Renal cortex interstitium (tissue), 11 donors: ENCODE results near the gene PPM1H. TPM values are rescaled to one million over a fixed set of nuclear protein-coding genes. Genes with fewer than 3 reads are reported as not detected.

Experiments used
- DNase-seq, 11 donors: peaks; one replicate each; pipeline ENCODE4 v3.0.0-alpha.2; 2013; ENCODE audit warnings: low read depth in 9 of 11, low spot score in 4 of 11; ENCODE audit errors: extremely low read depth in 1 of 11
- polyA plus RNA-seq, 3 donors: library from polyadenylated mRNA; unstranded; fragments of 120-200 nt; gene quantifications; one replicate each; pipeline ENCODE4 v1.2.1, GENCODE V29; 2013; ENCODE audit not compliant: insufficient read length in 3 of 3

Gene PPM1H
- polyA plus RNA-seq, 3 donors = 26.9 to 30.2 (median 27.1) TPM

DNA sequence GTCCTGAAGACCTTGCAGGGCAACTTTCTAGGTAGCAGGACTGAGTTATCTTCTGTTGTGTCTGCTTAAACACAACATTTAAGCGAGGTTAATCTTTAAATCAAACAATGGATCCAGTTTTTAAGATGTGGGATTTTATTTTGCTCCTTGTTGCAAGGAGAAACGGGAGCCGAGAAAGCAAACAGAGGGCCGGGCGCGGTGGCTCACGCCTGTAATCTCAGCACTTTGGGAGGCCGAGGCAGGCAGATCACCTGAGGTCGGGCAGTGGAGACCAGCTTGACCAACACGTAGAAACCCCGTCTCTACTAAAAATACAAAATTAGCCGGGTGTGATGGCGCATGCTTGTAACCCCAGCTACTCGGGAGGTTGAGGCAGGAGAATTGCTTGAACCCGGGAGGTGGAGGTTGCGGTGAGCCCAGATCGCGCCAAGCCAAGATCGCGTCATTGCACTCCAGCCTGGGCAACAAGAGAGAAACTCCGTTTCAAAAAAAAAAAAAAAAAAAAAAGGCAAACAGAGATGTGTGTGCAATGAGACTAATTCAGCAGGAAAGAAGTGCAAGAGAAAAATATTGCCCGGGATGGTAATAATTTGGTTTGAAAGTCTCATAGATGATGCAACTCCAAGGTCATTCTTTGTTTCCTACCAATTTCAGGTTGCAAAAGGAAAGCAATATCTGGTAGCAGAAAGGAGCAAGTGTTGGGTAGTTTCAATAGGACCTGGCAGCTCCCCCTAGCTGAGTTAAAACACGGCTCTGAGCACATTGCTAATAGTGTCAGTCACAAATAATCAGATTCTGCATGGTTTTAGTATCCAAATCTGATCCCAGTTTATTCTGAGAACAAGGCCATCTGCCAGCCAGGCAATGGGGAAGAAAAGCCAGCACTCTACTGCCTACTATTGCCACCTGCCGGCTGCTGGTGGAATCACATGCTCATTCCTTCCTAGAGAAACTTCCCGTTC, 141.4 kb downstream of the PPM1H start:
- DNase-seq = peak; percentile 47 to 85 (median 75)

- DNase-seq = no peak
Observed at GRCh38 chr12:62792236-62792870, 142.6 kb downstream of the PPM1H start.

DNA sequence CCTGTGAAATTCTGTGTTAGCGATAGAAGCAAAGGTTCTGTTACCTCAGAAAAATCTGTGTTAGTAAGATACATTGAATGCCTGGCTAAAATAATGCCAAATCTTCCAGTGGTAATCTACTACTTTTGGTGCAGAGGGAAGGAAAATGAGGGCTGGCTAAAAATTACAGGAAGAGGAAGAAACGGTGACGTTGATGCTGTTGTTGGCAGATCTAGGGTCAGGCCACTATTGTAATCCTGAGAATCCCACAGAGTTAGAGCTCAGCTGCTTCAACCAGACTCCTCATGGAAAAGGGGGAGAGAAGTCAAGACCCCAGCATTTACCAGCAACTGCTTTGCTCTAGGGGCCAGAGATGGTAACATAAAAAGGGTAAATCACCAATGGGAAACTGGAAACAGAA, 145.1 kb downstream of the PPM1H start:
- no peak for DNase-seq

DNA sequence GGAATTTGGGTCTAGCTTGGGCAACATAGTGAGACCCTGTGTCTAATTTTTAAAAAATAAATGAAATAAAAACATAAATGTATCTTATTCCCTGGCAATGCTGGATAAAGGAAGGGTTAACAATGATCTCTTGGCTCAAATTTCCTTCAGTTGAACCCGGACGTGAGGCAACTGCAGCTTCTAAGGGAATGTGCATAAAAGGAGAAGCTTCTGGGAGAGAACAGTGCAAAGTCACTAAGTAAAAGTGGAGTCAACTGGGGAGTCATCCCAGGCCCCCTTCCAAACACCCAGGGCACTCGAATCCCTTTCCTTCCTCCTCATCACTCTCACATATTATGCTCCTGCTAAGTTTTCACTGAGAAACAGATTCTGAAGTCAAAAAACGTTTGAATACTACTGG, 147.3 kb downstream of the PPM1H start:
- peak in 1 of 11 donors; percentile 10 for DNase-seq

DNA sequence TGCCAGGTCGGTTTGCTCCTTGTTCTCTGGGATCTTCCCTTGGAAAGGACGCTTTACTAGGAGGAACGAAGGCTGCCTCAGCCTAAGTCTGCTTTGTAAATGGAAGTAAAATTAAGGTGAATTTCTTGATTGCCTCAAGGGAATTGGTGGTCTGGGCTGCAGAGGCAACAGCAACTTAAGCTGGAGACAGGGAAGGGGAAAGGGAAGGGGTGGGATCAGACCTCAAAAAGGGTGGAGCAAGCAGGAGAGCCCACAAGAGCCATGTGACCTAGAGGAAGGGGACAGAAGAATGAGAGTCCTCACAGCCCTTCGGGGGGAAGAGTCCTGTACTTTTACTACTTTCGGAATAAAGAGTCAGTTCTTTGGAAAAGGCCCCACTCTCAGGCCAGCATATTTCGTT, 147.9 kb downstream of the PPM1H start:
- no peak for DNase-seq

GRCh38 chr12:62785941-62786559, 148.9 kb downstream of the PPM1H start:
- DNase-seq = peak in 6 of 11 donors; percentile 8 to 51 (median 35)

- no peak for DNase-seq
Observed at GRCh38 chr12:62784576-62784975, 150.4 kb downstream of the PPM1H start.

GRCh38 chr12:62783881-62784280, 151.1 kb downstream of the PPM1H start:
- no peak for DNase-seq

DNA sequence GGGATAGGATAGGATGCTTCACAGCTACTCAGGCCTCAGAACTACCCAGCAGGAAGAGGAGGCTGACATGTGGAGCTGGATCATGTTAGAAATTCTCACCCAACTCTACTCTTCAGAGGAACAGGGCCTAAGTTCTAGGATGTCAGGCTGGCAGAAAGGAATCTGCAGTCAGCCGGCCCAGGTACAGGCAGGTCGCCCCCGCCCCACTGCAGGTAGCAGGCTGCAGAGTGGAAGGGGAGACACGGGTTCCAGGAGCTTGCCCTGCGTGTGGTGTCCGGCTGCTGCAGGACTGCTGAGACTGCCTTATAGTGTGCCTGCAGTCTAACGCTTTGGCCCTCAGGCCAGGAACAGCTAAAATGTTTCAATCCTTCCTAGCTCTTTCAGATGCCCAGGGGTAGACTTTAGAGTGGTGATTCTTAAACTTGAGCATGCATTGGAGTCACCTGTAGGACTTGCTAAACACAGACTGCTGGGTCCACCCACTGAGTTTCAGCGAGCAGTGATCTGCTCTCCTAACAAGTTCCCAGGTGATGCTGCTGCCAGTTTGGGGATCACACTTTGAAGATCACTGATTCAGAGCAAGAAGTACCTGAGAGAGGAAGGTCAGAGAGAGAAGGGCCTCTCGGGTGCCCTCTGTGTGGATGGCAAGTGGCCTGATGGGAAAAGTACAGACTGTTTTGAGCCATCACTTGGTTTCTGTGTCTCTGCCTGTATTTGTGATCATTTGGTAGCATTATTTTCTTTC, 153.6 kb downstream of the PPM1H start:
- DNase-seq = no peak

GRCh38 chr12:62779488-62779887, 155.5 kb downstream of the PPM1H start:
- DNase-seq = no peak

- no peak for DNase-seq
Observed at GRCh38 chr12:62778187-62778586, 156.8 kb downstream of the PPM1H start.

DNA sequence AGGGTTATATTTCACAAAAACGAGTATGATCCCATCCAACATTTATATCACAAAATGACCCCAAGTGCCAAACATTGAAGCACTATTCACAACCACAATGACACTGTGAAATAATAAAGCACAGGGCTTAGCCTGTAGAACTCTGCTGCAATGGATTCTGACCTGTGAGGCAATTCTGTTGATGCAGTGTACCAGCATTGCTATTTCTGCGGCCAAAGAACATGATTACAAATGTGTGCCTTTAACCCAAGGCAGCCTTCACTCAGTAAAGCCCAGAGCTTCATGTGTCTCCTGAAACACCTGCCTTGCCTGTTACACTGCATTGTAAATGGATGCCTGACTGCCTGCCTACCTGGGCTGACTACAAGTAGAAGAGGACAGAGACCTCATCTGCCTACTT, 158.0 kb downstream of the PPM1H start:
- DNase-seq = no peak

DNA sequence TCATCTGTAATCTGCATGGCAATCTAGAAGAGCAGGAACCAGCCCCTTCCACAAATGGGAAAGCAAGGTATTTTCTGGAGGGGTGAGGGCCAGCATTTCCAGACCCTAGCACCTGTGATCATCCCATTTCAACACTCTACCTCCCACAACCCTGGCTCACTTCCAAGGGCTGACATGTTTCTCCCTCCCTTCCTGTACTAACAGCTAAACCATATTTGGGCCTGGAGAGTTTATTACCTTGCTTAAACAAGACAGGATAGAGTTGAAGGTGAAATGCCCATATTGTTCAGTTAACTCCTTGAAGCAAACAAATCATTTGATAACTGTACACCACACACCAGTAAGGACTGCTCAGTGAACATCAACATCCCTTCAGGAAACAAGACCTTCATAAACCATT, 158.4 kb downstream of the PPM1H start:
- DNase-seq = no peak

- DNase-seq = no peak
Observed at GRCh38 chr12:62774794-62775193, 160.2 kb downstream of the PPM1H start.

DNA sequence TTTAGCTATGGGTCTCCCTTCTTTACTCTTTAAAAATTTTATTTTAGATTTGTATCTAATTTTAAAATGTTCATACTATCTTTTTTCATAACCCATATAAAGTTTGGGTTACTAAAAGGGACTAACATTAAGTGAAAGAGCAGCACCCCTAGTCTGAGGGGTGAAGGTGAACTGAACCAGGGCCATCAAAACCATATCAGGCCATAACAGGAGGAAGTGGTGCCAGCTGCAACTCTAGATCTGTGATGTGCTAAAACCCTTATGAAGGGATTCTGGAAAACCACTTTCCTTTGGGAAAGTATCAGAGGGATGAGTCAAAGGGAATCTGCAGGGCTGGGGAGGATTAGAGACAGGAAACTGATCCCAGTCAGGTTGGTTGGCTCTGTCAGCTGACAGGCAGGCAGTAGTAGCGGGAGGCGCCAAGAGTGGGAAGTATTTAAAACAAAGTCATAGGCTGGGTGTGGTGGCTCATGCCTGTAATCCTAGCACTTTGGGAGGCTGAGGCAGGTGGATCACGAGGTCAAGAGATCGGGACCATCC, 162.5 kb downstream of the PPM1H start:
- DNase-seq = no peak

DNA sequence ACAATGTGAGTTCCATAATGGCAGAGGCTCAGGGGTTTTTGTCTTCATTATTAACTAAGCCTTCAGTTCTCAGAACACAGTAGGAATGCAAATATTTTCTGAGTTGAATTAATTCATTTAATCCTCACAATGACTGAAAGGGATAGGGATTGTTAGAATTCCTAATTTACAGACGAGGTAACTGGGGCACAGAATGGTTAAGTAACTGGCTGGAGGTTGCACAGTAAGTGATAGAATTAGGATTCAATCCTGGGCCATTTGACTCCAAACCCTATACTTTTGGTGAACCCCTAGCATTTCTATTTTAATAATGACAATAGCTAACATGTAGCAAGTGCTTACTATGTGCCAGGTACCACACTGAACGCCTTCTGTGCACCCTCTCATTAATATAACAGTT, 163.1 kb downstream of the PPM1H start:
- DNase-seq = no peak

DNA sequence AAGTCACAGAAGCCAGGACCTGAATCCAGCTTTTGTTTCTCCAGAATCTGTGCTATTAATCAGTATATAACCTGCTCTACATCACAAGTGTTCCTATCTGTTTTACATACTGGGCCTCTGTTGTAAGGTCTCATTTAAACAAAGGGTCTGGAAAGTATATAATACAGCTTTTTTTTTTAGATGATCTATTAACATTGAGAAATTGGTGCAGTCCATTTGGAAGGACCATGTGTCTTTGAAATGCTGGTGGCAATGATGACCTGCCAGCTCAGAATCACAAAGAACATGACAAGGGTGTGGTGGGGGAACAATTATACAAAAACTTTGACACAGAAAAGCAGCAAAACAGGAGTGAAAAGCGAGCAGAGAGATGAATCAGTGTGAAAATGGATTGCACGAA, 164.6 kb downstream of the PPM1H start:
- no peak for DNase-seq

- no peak for DNase-seq
Observed at GRCh38 chr12:62769076-62769619, 165.8 kb downstream of the PPM1H start.

- no peak for DNase-seq
Observed at GRCh38 chr12:62767946-62768345, 167.0 kb downstream of the PPM1H start.
